ENCODE results near the gene SYNJ2.

DNA sequence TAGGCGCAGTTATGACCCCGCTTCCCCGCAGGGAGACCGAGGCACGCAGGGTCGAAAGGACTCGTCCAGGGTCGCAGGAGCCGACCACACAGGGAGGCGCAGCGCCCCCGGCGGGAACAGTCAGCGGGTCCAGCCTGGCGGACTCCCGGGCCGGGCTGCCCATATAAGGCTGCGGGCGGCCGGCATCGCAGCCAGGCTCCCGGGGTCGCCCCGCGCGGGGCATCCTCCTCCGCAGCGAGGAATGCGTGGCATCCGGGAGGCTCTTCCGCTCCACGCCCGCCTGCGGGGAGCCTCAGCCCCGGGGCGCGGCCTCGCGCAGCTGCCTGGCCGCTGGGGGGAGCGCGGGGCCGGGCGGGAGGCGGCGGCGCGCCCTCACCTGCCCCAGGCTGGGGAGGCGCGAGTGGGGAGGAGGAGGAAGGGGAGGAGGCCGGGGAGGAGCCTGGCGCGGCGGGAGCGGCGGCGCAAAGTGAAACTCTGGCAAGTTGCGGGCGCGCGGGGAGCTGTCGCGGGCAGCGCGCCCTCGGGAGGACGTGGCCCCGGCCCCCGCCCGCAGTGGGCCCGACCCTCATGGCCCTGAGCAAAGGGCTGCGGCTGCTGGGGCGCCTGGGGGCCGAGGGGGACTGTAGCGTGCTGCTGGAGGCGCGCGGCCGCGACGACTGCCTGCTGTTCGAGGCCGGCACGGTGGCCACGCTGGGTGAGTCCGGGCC lies at the start of gene SYNJ2:
- TF ChIP-seq PAX5 (IDR thresholded peaks at IDR 0.05; ENCODE audit: insufficient read depth, low read length, severe bottlenecking) (no peak), POLR2AphosphoS5 (IDR thresholded peaks at IDR 0.05; ENCODE audit: low read depth, low read length) (no peak), POLR2A (IDR thresholded peaks at IDR 0.05; ENCODE audit: low read depth, low read length) (no peak), TAF1 (IDR thresholded peaks at IDR 0.05; ENCODE audit: low read depth, low read length) (no peak), SPI1 (IDR thresholded peaks at IDR 0.05; ENCODE audit: low read depth, low read length) (no peak)

Measured in GM12891 (cell line).